H9 (cell line): ENCODE data around the gene TTYH2. TPM values are rescaled to one million over a fixed set of nuclear protein-coding genes. Genes with fewer than 3 reads are reported as not detected.
"Not testable (repeated sequence)": the region's sequence is repeated elsewhere in the genome, so short reads cannot be mapped to it uniquely, and the experiment has no call there.

Experiments used
- DNase-seq: peaks from one replicate; pipeline ENCODE4 v3.0.0-alpha.2; 2017
- H2AFZ ChIP-seq: one replicate; pipeline ENCODE4 v1.6.1; 2013; ENCODE audit warnings: mild to moderate bottlenecking, low read length, control low read depth, moderate library complexity
- H2AK5ac ChIP-seq: 2 replicates; pipeline ENCODE4 v1.6.1; 2013; ENCODE audit warnings: low read length, control low read depth, mixed read lengths; ENCODE audit not compliant: insufficient read length
- H2BK120ac ChIP-seq: one replicate; pipeline ENCODE4 v1.6.1; 2013; ENCODE audit warnings: low read depth, mild to moderate bottlenecking, low read length, control low read depth, inconsistent platforms; ENCODE audit not compliant: poor library complexity, severe bottlenecking
- H2BK12ac ChIP-seq: 2 replicates; pipeline ENCODE4 v1.6.1; 2013; ENCODE audit warnings: low read length, control low read depth, mixed read lengths, low read depth; ENCODE audit not compliant: insufficient read length
- H2BK15ac ChIP-seq: 2 replicates; pipeline ENCODE4 v1.6.1; 2013; ENCODE audit warnings: low read depth, low read length, control low read depth
- H2BK20ac ChIP-seq: one replicate; pipeline ENCODE4 v1.6.1; 2013; ENCODE audit warnings: low read depth, mild to moderate bottlenecking, low read length, control low read depth, inconsistent platforms; ENCODE audit not compliant: poor library complexity, severe bottlenecking
- H2BK5ac ChIP-seq: 2 replicates; pipeline ENCODE4 v1.6.1; 2013; ENCODE audit warnings: low read length, control low read depth, mixed read lengths; ENCODE audit not compliant: insufficient read length
- H3K14ac ChIP-seq: 2 replicates; pipeline ENCODE4 v1.6.1; 2013; ENCODE audit warnings: low read length, control low read depth; ENCODE audit not compliant: insufficient read depth
- H3K18ac ChIP-seq: 2 replicates; pipeline ENCODE4 v1.6.1; 2013; ENCODE audit warnings: low read depth, mild to moderate bottlenecking, mixed read lengths, low read length, control low read depth; ENCODE audit not compliant: insufficient read length
- H3K23ac ChIP-seq: 2 replicates; pipeline ENCODE4 v1.6.1; 2013; ENCODE audit warnings: low read length, control low read depth, mixed read lengths, low read depth; ENCODE audit not compliant: insufficient read length
- H3K23me2 ChIP-seq: 2 replicates; pipeline ENCODE4 v1.6.1; 2013; ENCODE audit warnings: low read depth, mild to moderate bottlenecking, mixed read lengths, low read length, control low read depth; ENCODE audit not compliant: insufficient read length, poor library complexity, severe bottlenecking
- H3K27ac ChIP-seq: 2 replicates; pipeline ENCODE4 v1.5.1; 2013; ENCODE audit warnings: low read length, control low read depth, mixed read lengths, low read depth; ENCODE audit not compliant: insufficient read length
- H3K27me3 ChIP-seq: 2 replicates; pipeline ENCODE4 v1.6.1; 2013; ENCODE audit warnings: low read length, control low read depth, inconsistent platforms; ENCODE audit not compliant: insufficient read depth
- H3K4ac ChIP-seq: 2 replicates; pipeline ENCODE4 v1.6.1; 2013; ENCODE audit warnings: low read depth, mild to moderate bottlenecking, control low read depth, inconsistent platforms, low read length, moderate library complexity
- H3K4me1 ChIP-seq: 2 replicates; pipeline ENCODE4 v1.6.1; 2013; ENCODE audit warnings: low read length, control low read depth, inconsistent platforms; ENCODE audit not compliant: insufficient read depth
- H3K4me2 ChIP-seq: 2 replicates; pipeline ENCODE4 v1.6.1; 2013; ENCODE audit warnings: low read length, control low read depth, mixed read lengths; ENCODE audit not compliant: insufficient read length, insufficient read depth
- H3K56ac ChIP-seq: 2 replicates; pipeline ENCODE4 v1.6.1; 2013; ENCODE audit warnings: low read depth, mild to moderate bottlenecking, mixed read lengths, low read length, control low read depth; ENCODE audit not compliant: insufficient read length
- H3K79me1 ChIP-seq: 2 replicates; pipeline ENCODE4 v1.6.1; 2013; ENCODE audit warnings: low read depth, mild to moderate bottlenecking, moderate library complexity, low read length, control low read depth, inconsistent platforms; ENCODE audit not compliant: insufficient read depth, poor library complexity, severe bottlenecking
- H3K79me2 ChIP-seq: 2 replicates; pipeline ENCODE4 v1.6.1; 2013; ENCODE audit warnings: low read length, control low read depth, inconsistent platforms; ENCODE audit not compliant: insufficient read depth
- H3K9ac ChIP-seq: 2 replicates; pipeline ENCODE4 v1.6.1; 2013; ENCODE audit warnings: low read length, control low read depth, mixed read lengths; ENCODE audit not compliant: insufficient read length; ENCODE audit errors: extremely low read depth
- H3K9me3 ChIP-seq: one replicate; pipeline ENCODE4 v1.6.1; 2013; ENCODE audit warnings: low read depth, low read length, inconsistent platforms; ENCODE audit not compliant: control insufficient read depth
- H3T11ph ChIP-seq: one replicate; pipeline ENCODE4 v1.6.1; 2013; ENCODE audit warnings: mild to moderate bottlenecking, low read length, control low read depth, inconsistent platforms
- H4K20me1 ChIP-seq: one replicate; pipeline ENCODE4 v1.6.1; 2013; ENCODE audit not compliant: control insufficient read depth, insufficient read length, insufficient read depth
- H4K5ac ChIP-seq: 2 replicates; pipeline ENCODE4 v1.6.1; 2013; ENCODE audit warnings: low read depth, mild to moderate bottlenecking, mixed read lengths, low read length, control low read depth; ENCODE audit not compliant: insufficient read length
- H4K8ac ChIP-seq: replicated peaks from 2 replicates; pipeline ENCODE4 v1.6.1; 2013; ENCODE audit warnings: low read length, control low read depth, mixed read lengths, low read depth; ENCODE audit not compliant: insufficient read length
- H4K91ac ChIP-seq: 2 replicates; pipeline ENCODE4 v1.6.1; 2013; ENCODE audit warnings: low read depth, mild to moderate bottlenecking, moderate library complexity, mixed read lengths, low read length, control low read depth; ENCODE audit not compliant: insufficient read length
- H3K27ac Mint-ChIP-seq, 3 experiments: 2 replicates in 2 of 3; 3 replicates in 1 of 3; pipeline ENCODE4 v1.8.0; 2020 to 2021; ENCODE audit warnings: mixed read lengths in 3 of 3, mild to moderate bottlenecking in 1 of 3, moderate library complexity in 1 of 3
- H3K27me3 Mint-ChIP-seq: 2 replicates; pipeline ENCODE4 v1.8.0; 2021; ENCODE audit warnings: low read depth, mild to moderate bottlenecking, moderate library complexity, mixed read lengths
- H3K36me3 Mint-ChIP-seq, 3 experiments: 2 replicates in 2 of 3; 3 replicates in 1 of 3; pipeline ENCODE4 v1.8.0; 2020 to 2021; ENCODE audit warnings: low read depth in 3 of 3, mixed read lengths in 3 of 3; ENCODE audit not compliant: insufficient read depth in 1 of 3
- H3K4me1 Mint-ChIP-seq, 2 experiments: 2 replicates each; pipeline ENCODE4 v1.8.0; 2020; ENCODE audit warnings: mixed read lengths in 2 of 2
- H3K4me3 Mint-ChIP-seq, 2 experiments: 2 replicates in 1 of 2; 3 replicates in 1 of 2; pipeline ENCODE4 v1.8.0; 2020 to 2021; ENCODE audit warnings: mild to moderate bottlenecking in 2 of 2, mixed read lengths in 2 of 2, moderate library complexity in 1 of 2
- H3K9me3 Mint-ChIP-seq, 2 experiments: 2 replicates in 1 of 2; 3 replicates in 1 of 2; pipeline ENCODE4 v1.8.0; 2020; ENCODE audit warnings: mild to moderate bottlenecking in 2 of 2, mixed read lengths in 2 of 2, moderate library complexity in 1 of 2
- CTCF ChIP-seq: fragments of 200-600 bp; sonication (generic); conservative IDR thresholded peaks from 3 replicates; pipeline ENCODE4 v1.8.0; 2021; ENCODE audit warnings: antibody characterized with exemption, mild to moderate bottlenecking
- WGBS: extraction: QIAGEN DNeasy Blood & Tissue Kit; methylation state at CpG from one replicate; pipeline ENCODE4 v1.1.7; 2013; ENCODE audit warnings: missing lambda C conversion rate, low lambda C conversion rate, mixed read lengths; ENCODE audit not compliant: insufficient read length; ENCODE audit errors: extremely low coverage; 5-methylcytosine and 5-hydroxymethylcytosine counted together
- total RNA-seq: library from RNA; stranded (reverse); gene quantifications from 2 replicates; pipeline ENCODE4 v1.2.1, GENCODE V29; 2021

TTYH2 gene
- total RNA-seq, 1 experiment from 2014 or later: 1.6 TPM

GRCh38 chr17:74281799-74282198 lies 68.4 kb downstream of the TTYH2 start:
- Histone ChIP-seq H4K20me1 (no peaks in the 10 kb centered on the region), H3K14ac (no peak overlapping the region; the same call in 1 of the 2 replicates), H3K23me2 (peaks cover 6% of the 10 kb centered on the region), H3K79me2 (no peaks in the 10 kb centered on the region), H2BK5ac (peak overlapping the region; percentile 62), H3K27me3 (no peaks in the 10 kb centered on the region), H3K56ac (no peak overlapping the region), H2BK12ac (no peak overlapping the region), H3K4me2 (no peak overlapping the region), H3K9me3 (no peaks in the 10 kb centered on the region), H4K8ac (no peak overlapping the region), H3K79me1 (no peaks in the 10 kb centered on the region), H3T11ph (no peak overlapping the region), H4K5ac (no peak overlapping the region), H4K91ac (no peak overlapping the region), H3K18ac (no peak overlapping the region), H2AK5ac (no peak overlapping the region), H2AFZ (no peak overlapping the region), H2BK20ac (no peak overlapping the region), H3K27ac (no peak overlapping the region), H2BK120ac (no peak overlapping the region), H2BK15ac (no peak overlapping the region), H3K23ac (no peak overlapping the region), H3K4me1 (no peaks in the 10 kb centered on the region), H3K9ac (no peak overlapping the region), H3K4ac (no peak overlapping the region)
- no CpG with 5 or more reads among the region's 20 CpGs for WGBS
- Mint-ChIP-seq H3K27me3 (peaks cover 10% of the 10 kb centered on the region), H3K9me3 (no peaks in the 10 kb centered on the region), H3K36me3 (no peaks in the 10 kb centered on the region), H3K27ac (no peak overlapping the region; a peak in 1 of 7 replicates), H3K4me1 (peaks cover 7 to 8% of the 10 kb centered on the region in 2 experiments; a peak in 3 of 4 replicates), H3K4me3 (no peak overlapping the region)
- no peak for TF ChIP-seq CTCF
- no peak for DNase-seq

DNA sequence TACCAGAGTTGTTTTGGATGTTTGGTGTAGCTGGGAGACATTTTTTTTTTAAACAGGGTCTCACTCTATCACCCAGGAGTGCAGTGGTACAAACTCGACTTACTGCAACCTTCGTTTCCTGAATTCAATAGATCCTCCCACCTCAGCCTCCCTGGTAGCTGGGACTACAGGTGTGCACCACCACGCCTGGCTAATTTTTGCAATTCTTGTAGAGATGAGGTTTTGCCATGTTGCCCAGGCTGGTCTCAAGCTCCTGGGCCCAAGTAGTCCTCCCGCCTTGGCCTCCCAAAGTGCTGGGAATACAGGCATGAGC lies 68.9 kb downstream of the TTYH2 start:
- not testable (repeated sequence) for H3K27me3 ChIP-seq, H3K18ac ChIP-seq, H3T11ph ChIP-seq, H2BK120ac ChIP-seq, H4K20me1 ChIP-seq, H3K4me1 ChIP-seq, H2AK5ac ChIP-seq, H3K79me1 ChIP-seq, H4K91ac ChIP-seq, H3K9me3 Mint-ChIP-seq, H3K27ac Mint-ChIP-seq, H3K14ac ChIP-seq, H4K8ac ChIP-seq, H3K4me2 ChIP-seq, H3K9ac ChIP-seq, H2BK20ac ChIP-seq, H3K4ac ChIP-seq, H2BK5ac ChIP-seq, H3K27ac ChIP-seq, H3K9me3 ChIP-seq, H3K4me3 Mint-ChIP-seq, H2BK12ac ChIP-seq, H3K36me3 Mint-ChIP-seq, H3K56ac ChIP-seq, H3K4me1 Mint-ChIP-seq, H2AFZ ChIP-seq, H3K79me2 ChIP-seq, DNase-seq, H3K23me2 ChIP-seq, H3K23ac ChIP-seq, H2BK15ac ChIP-seq, H4K5ac ChIP-seq, H3K27me3 Mint-ChIP-seq
- WGBS: no CpG with 5 or more reads among the region's 4 CpGs
